GM19438 (cell line): ENCODE results near the gene ISCA1.

Experiments
- ATAC-seq: cut with Tn5 transposase; IDR thresholded peaks from one replicate; pipeline ENCODE4 v1.9.1; 2021; ENCODE audit warnings: low read depth; ENCODE audit not compliant: unreplicated experiment

ISCA1 gene

GRCh38 chr9:86286278-86286677 is 3.9 kb upstream of the ISCA1 start:
- no peak for ATAC-seq

- no peak for ATAC-seq
These were observed 2.9 kb upstream of the ISCA1 start for GRCh38 chr9:86285261-86285660.

- peak; percentile 19 for ATAC-seq
These were observed 719 bp upstream of the ISCA1 start for GRCh38 chr9:86282979-86283535.

GRCh38 chr9:86281593-86282076 is 703 bp downstream of the ISCA1 start:
- peak; percentile 32 for ATAC-seq

DNA sequence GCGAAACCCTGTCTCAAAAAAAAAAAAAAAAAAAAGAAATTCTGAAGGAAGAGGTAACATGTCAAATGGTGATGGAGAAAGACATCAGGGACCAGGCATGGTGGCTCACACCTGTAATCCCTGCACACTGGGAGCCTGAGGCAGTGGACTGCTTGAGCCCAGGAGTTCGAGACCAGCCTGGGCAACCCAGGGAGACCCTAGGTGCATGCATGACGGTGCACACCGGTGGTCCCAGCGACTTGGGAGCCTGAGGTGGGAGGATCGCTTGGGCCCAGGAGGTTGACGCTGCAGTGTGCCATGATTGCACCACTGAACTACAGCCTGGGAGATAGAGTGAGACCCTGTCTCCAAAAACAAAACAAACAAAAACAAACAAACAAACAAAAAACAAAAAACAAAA is 1.8 kb downstream of the ISCA1 start:
- no peak for ATAC-seq

DNA sequence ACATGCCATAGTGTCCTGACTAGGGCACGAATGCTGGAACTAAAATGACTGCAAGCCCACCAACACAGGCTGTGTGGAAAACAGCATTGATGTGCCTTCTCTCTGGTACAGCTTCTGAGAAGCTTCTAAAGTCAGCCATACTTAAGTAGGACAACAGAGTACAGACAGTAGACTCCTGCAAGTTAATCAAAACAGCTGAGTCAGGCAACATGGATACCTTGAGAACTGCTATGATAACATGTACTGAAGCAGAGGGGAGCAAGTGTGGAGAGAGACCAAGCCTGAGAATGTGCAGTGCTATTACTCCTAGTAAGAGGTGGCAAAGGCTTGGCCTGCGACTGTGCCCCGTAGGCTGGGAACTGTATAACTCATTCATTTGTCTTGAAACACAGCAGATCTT is 2.5 kb downstream of the ISCA1 start:
- no peak for ATAC-seq

DNA sequence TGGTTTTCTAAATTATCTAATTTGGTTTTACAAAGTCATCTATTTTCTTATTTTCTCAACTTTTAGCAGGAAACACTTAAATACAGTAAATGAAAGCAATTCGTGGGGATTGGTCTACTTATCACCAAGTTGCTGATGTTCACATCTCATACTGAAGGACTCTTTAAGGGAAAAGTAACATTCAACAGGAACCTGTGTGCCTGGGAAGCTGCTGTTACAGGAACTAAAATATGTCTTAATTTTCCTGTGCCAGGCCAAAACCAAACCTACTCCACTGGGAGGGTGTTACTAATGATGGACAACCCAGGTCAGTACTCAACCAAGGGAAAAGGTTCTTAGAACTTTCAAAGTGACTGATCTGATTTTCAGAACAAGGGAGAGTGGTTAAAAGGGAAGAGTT is 5.3 kb downstream of the ISCA1 start:
- ATAC-seq = no peak

- no peak for ATAC-seq
These were observed 6.4 kb downstream of the ISCA1 start for GRCh38 chr9:86275962-86276361.

GRCh38 chr9:86274821-86275643 is 7.3 kb downstream of the ISCA1 start:
- no peak for ATAC-seq

DNA sequence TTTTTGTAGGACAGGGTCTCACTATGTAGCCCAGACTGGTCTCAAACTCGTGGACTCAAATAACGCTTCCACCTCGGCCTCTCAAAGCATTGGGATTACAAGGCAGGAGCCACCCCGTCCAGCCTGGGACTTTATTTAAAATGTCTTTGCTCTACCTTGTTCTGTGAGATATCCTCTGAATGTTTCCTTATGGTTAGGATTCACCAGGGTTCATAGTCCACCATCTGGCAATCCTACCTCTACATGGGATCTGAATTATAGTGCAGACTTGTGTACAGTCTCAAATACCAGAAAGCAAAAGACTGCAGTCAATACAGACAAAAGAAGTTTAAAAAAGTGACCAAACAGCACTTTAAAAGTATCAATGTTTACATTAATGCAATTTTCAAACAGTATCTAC is 10.1 kb downstream of the ISCA1 start:
- no peak for ATAC-seq

- no peak for ATAC-seq
These were observed 18.5 kb downstream of the ISCA1 start for GRCh38 chr9:86263876-86264275.

- no peak for ATAC-seq
These were observed 19.8 kb downstream of the ISCA1 start for GRCh38 chr9:86262492-86262891.

- ATAC-seq = no peak
These were observed 22.8 kb downstream of the ISCA1 start, which contains the start of gene C9orf153 for GRCh38 chr9:86259557-86259956. Gene C9orf153, minus strand, starts transcription at chr9:86259657. Its CDS starts 30,054 bp downstream, at chr9:86229603.

DNA sequence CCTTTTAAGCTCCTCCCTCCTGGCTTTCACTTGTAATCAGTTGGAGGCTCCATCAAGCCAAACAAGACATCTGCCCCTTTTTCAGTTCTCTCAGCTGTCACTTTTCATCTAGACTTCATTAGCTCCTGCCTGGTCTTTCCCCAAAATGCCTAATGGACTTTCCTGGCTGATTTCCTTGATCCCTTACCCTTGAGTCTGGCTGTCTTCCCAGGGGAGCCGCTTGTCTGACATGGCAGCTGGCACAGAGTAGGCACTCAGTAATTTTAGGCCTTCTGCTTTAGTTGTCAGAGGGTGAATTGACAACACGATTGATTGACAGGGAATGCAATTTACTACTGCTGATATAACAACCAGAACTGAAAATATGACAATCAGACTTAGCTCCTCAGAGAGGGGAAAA is 24.9 kb downstream of the ISCA1 start:
- no peak for ATAC-seq

DNA sequence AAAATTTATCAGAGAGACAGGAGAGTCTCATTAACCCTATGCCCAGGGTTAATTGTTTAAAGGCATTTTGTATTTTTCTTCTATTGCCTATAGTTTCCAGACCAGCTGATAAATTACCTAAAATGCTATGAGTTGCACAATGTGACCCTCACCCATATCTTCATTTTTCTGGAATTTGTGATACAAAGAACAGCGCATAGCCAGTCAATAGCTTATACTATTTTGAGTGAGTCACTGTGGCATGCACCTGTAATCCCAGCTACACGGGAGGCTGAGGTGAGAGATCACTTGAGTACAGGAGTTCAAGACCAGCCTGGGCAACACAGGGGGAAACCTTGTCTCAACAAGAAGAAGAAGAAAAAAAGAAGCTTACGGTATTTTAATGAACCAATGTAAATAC is 25.7 kb downstream of the ISCA1 start:
- no peak for ATAC-seq

- ATAC-seq = no peak
These were observed 28.8 kb downstream of the ISCA1 start for GRCh38 chr9:86253577-86253976.

DNA sequence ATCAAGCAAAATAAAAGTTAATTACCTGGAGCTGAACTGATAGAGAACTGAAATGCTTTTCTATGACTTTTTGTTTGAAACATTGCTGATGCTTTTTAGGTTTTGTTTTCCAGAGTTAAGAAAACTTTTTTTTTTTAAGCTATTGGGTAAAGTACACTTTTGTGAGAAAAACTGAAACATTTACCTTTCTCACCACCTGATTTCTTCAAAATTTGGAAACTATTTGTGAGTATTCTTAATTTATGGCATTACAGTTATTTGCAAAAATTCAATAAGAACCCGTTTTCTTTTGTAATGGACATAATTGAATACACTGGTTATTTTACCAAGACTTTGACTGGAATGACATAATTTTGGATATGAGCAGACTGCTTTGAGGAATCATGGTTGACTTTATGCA is 29.5 kb downstream of the ISCA1 start:
- no peak for ATAC-seq

GRCh38 chr9:86250123-86250522 is 32.2 kb downstream of the ISCA1 start:
- no peak for ATAC-seq

DNA sequence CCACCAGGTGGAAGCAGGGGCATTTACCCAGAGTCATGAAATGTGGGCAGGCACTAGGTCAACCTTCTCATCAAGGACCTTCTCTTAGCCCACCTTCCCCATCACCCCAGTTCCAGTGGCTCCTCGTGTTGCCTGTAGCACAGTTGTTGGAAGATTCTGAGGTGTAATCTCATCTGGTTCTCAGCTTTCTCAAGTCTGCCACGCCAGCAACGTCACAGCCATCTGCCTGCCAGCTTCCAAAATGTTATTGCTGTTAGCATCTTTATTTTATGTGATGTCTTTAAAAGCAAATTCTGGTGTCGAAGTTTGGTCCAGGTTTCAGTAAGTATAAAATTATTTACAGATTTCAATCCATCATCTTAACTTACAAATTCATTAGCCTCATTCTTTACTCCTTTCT is 33.6 kb downstream of the ISCA1 start:
- ATAC-seq = no peak

- ATAC-seq = peak; percentile 88
These were observed 35.6 kb downstream of the ISCA1 start for GRCh38 chr9:86246752-86247161.

DNA sequence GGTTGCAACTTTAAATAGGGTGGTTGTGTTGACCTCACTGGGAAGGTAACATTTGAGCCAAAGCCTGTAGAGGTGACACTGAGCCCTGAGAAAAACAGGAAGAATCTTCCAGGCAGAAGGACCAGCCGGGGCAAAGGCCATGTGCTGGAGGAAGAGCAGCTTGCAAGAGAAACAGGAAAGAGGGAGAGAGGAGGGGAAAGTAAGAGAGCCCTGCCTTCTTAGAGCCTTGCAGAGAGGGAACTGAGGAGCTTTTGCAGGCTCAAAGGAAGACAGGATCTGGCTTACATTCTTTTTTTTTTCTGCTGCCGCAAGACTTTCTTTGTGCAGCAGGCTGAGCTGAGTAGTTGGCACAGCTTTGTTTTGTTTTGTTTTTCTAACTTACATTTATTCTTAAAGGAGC is 40.3 kb downstream of the ISCA1 start:
- ATAC-seq = no peak

DNA sequence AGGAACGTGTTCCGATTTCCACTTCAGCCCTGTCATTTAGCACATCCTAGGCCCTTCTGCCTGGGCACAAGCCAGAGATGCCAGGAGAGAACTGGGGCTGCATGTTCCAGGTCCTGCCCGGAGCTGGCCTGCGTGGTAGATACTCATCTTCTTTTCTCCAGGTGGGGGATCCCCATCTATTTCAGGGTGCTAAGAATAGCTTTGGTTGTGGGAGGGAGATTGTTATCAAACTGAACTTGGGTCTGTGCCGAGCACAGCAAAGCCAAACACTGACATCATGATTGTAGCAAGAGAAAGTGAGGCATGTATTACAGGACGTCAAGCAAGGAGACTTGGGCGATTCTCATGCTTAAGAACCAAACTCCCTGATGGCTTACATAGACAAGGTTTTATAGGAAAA is 41.1 kb downstream of the ISCA1 start:
- ATAC-seq = no peak
